HG02678 (cell line): ENCODE data around the gene SLIT2.
A peak's percentile ranks its signal among the peaks of the same experiment; 100 is the strongest.

Source experiments
- ATAC-seq: cut with Tn5 transposase; IDR thresholded peaks from one replicate; pipeline ENCODE4 v1.9.1; 2021; ENCODE audit warnings: mild to moderate bottlenecking, moderate library complexity; ENCODE audit not compliant: unreplicated experiment

Gene SLIT2

GRCh38 chr4:20251796-20252655 is at the start of gene SLIT2:
Gene SLIT2 (plus strand): TSS chr4:20251905. CDS start chr4:20253816, 1,911 bp downstream.
- peak; percentile 71 for ATAC-seq

DNA sequence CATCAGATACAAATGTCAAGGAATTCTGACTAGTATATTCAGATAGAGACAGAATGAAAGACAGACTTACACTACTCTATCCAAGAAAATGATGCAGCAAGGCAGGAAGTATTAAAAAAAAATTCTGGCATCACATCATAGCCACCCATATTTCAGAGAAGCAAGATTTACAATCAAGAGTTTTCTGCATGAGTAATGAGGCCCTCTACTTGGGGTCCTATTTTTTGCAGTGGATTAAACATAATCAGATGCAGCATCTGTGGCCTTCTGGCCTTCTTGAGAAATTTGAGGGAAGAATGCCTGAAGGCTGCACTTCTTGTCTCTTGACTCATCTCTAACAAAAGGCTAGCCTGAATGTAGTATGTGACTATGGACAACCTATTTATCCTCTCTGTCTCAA is 48.2 kb upstream of the SLIT2 start:
- no peak for ATAC-seq

DNA sequence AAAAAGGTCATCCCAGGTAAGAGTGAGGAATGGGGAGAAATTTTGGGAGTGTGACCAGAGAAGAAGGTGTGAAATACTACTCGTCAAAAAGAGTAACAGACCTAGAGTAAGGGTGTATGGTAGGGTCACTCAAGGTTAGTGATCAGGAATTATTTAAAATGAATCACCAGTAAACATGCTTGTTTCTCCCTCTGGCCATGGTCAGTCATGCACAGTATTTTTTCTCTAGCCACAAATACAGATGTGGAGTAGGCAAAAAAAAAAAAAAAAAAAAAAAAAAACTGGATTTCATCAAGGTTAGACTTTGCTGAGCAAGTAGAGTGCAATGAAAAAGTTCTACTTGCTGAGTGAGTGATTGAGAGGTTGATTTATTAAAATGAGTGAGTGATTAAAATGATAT is 34.2 kb upstream of the SLIT2 start:
- no peak for ATAC-seq

- no peak for ATAC-seq
Observed at GRCh38 chr4:20217951-20218350, 33.8 kb upstream of the SLIT2 start.

- ATAC-seq = no peak
Observed at GRCh38 chr4:20219521-20219920, 32.2 kb upstream of the SLIT2 start.

- no peak for ATAC-seq
Observed at GRCh38 chr4:20237894-20238537, 13.7 kb upstream of the SLIT2 start.

DNA sequence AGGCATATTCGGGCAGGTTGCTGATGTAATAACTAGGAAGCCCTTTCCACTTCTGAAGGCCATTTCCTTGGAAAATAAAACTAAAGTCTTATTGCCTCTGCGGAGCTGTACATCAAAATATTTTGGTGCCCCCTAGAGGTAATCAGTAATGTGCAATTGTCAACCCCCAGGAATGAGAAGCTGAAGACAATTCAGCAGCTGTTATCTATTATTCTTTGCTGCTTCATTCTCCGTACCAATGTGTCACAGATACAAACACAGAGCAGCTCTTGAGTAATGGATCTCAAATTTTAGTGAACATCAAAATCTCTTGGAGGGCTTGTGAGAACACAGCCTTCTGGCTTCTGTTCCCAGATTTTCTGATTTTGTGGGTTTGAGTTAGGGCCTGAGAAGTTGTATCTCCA is 3.5 kb upstream of the SLIT2 start:
- ATAC-seq = no peak

GRCh38 chr4:20249333-20249732 is 2.4 kb upstream of the SLIT2 start:
- no peak for ATAC-seq

DNA sequence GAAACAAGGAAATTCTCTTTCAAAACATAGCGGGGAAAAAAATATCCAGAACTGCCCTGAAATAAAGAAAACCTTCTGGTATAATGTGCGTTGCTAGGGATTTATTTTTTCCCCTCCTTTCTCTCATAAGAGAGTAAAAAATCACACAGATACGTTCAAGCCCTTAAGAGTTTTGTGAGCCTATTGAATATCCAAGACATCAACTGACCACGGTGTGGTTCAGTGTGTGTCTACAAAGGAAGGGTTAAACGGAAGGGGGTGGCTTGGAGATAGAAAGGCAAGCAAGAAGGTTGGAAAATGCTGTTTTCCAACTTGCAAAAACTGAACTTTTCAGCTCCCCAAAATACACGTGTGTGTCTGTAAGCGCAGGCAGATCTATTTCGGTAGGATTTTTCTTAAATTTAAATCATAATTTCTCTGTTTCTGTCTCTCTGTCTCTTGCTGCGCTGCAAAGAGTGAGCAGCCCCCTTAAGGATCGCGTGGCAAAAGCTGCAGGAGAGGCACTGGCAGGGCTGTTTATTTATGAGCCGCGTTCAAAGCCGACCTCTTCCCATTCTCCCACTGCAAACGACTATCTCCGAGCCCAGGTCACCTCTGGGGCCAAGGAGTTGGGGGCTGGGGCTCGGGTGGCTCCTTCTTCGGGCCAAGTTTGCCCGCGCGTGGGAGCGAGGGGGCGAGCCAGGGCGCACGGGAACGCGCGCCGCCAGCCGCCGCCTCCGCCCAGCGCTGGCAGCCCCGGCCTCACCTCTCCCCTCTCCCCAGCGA is 492 bp upstream of the SLIT2 start:
- peak; percentile 9 for ATAC-seq

- ATAC-seq = no peak
Observed at GRCh38 chr4:20252656-20253282, 1.1 kb downstream of the SLIT2 start.

GRCh38 chr4:20253283-20253734 is 1.6 kb downstream of the SLIT2 start:
- ATAC-seq = no peak

DNA sequence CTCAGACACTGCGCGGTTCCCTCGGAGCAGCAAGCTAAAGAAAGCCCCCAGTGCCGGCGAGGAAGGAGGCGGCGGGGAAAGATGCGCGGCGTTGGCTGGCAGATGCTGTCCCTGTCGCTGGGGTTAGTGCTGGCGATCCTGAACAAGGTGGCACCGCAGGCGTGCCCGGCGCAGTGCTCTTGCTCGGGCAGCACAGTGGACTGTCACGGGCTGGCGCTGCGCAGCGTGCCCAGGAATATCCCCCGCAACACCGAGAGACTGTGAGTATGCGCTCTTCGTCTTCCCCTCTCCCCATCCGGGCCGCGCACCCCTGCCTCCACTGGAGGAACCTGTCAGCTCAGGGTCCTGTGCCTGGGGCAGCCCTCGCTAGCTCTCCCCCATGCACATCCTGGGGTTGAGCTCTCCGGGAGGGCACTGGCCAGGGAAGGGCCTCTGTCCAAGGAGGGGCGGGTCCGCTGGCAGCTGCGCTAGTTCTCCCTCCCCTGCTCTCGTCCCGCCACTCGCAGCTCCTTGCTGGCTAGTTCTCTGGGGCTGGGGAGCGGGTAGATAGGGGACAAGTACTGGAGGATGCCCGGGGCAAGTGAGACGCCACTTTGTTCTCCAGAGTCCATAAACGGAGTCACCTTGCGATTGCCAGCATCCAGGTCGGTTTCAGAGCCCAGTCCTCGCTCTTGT is 2.2 kb downstream of the SLIT2 start:
- ATAC-seq = no peak

DNA sequence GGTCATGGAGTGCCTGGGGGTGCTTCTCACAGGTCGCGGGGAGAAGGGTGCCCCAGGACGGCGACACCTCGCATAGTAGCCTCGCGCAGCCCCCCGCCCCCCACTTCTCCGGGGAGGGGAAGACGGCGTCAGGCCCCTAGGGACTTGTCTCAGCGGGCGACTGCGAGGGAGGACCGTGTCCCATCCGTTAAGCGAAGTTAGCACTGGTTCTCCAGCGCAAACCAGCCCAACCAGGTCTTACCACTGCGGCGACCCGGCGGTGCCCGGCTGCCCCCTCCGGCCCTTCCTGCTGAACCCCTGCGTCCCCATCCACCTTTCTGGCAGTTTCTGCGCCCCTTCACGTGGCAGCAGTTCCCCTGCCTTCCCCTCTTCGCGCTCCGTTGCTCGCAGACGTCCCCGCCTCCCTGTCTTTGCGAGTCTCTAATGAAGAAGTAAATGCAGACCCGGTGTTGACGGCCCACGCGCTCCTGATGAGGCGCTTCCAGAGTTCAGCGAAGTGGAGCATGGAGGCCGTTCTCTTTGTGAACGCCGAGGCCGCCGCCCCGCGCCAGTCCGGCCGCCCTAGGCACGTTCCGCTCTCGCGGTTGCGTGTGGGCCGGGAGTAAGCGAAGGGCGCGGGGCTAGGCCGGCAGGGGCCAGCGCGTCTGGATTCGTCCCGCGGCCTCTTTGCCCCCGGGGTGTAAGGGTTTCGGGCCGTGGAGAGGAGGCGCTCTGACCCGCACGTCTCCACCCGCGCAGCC is 3.0 kb downstream of the SLIT2 start:
- no peak for ATAC-seq

GRCh38 chr4:20255251-20255586 is 3.5 kb downstream of the SLIT2 start:
- ATAC-seq = no peak

DNA sequence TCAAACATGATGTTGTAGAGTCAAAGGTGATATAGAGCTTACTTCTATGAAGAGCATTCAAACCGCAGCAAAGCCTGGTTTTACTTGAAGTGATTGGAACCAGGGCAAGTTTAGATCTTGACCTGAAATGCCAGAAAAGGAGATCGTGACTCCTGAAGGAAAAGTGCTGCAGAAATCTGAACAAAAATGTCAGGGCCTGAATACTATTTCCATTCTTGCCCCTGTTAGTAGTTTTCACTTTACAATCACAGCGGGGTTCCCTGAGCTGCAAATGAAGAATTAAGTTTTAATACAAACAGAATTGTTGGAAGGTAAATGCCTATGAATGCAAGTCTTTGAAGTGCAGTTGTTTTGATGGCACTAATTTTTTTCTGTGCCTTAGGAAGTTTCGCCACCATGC is 4.1 kb downstream of the SLIT2 start:
- no peak for ATAC-seq

GRCh38 chr4:20256381-20256881 is 4.7 kb downstream of the SLIT2 start:
- no peak for ATAC-seq

GRCh38 chr4:20259707-20260106 is 8.0 kb downstream of the SLIT2 start:
- ATAC-seq = no peak

GRCh38 chr4:20260821-20261220 is 9.1 kb downstream of the SLIT2 start:
- no peak for ATAC-seq

- no peak for ATAC-seq
Observed at GRCh38 chr4:20262221-20262620, 10.5 kb downstream of the SLIT2 start.

DNA sequence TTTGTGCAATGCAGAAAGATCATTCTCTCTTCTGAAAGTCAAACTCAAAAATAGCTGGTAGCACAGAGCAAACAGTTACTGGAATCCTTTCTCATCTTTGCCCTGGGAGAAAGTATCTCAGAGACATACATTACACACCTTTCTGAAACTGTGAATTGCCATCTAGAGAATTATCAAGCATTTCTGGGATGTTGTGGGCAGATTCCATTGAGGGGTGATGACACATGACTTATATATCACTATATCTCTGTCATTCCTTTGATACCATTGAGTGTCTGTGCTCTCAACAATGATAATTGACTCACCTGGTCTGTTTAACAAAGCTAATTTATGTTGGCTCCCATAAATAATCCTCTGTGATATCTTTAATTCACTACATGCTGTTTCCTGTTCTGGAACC is 13.0 kb downstream of the SLIT2 start:
- no peak for ATAC-seq
